8988T (cell line): ENCODE results near the gene CFAP298.
"Not testable (repeated sequence)": the region's sequence is repeated elsewhere in the genome, so short reads cannot be mapped to it uniquely, and the experiment has no call there.

Source experiments
- DNase-seq: peaks from one replicate; pipeline ENCODE4 v3.0.0; 2011

Gene CFAP298

GRCh38 chr21:32565856-32566465 lies 46.2 kb downstream of the CFAP298 start:
- DNase-seq = no peak

GRCh38 chr21:32562915-32563314 lies 49.3 kb downstream of the CFAP298 start:
- no peak for DNase-seq

- DNase-seq = no peak
Observed at GRCh38 chr21:32562426-32562825, 49.8 kb downstream of the CFAP298 start.

GRCh38 chr21:32561476-32561875 lies 50.7 kb downstream of the CFAP298 start:
- not testable (repeated sequence) for DNase-seq

GRCh38 chr21:32560896-32561295 lies 51.3 kb downstream of the CFAP298 start:
- DNase-seq = no peak

GRCh38 chr21:32559006-32559610 lies 53.1 kb downstream of the CFAP298 start:
- DNase-seq = no peak

- DNase-seq = no peak
Observed at GRCh38 chr21:32558106-32558505, 54.1 kb downstream of the CFAP298 start.

GRCh38 chr21:32554832-32555638 lies 57.1 kb downstream of the CFAP298 start:
- no peak for DNase-seq

GRCh38 chr21:32549886-32550285 lies 62.3 kb downstream of the CFAP298 start:
- DNase-seq = no peak

GRCh38 chr21:32549440-32549839 lies 62.7 kb downstream of the CFAP298 start:
- DNase-seq = no peak
